Stimulated activated CD4-positive, alpha-beta T cell treated with anti-CD3 and anti-CD28 coated beads, Interleukin-12 subunit alpha, Interleukin-12 subunit beta, amount 100 ng/mL, for 48 hours (primary cell): ENCODE results near the gene MPO.

Source experiments
- DNase-seq, 3 donors: peaks; one replicate each; pipeline ENCODE4 v3.0.0-alpha.2; 2020; ENCODE audit warnings: low read depth in 2 of 3, low spot score in 1 of 3

Gene MPO

DNA sequence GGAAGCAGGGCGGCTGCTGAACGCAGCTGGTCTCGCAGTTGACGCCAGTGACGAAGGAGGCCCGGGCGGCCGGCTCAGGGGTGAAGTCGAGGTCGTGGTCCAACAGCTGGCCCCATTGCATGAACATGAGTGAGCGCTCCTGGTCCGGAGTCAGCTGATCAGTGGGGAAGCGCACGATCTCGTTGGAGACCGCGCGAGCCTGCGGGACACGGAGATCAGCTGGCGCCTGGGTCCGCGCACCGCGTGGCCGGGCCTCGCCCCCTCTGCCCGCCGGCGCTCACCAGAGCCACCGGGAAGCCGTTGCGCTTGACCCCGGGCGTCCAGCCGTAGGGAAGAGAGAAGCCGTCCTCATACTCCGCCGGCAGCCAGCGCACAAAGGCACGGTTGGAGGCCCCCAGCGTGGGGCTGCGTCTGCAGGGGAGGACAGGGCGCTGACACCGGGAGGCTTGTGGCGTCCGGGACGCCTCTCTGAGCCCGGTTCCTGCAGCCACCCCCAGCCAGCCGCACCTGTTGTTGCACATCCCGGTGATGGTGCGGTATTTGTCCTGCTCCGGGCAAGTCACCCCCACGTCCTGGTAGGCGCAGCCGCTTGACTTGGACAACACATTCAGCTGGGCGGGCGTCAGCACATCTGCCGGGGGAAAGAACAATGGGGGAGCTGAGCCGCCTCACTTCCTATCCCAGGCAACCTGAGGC lies 1.6 kb downstream of the MPO start:
- no peak for DNase-seq

DNA sequence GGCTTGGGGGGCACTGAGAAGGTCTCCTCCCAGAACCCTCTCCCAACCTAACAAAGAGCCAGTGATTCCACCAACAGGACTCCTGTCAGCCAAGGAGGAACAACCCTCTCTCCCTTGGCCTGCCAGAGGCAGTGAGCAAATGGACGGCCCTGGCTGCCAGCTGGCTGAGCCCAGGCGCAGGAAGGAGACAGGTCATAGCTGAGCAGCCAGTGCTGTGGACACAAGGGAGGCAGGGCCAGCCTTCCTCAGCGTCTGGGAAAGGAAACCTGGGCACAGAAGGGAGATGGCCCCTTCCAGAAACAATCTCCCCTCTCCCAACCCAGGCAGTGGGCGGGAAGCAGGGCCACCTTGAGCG lies 2.1 kb downstream of the MPO start:
- no peak for DNase-seq

DNA sequence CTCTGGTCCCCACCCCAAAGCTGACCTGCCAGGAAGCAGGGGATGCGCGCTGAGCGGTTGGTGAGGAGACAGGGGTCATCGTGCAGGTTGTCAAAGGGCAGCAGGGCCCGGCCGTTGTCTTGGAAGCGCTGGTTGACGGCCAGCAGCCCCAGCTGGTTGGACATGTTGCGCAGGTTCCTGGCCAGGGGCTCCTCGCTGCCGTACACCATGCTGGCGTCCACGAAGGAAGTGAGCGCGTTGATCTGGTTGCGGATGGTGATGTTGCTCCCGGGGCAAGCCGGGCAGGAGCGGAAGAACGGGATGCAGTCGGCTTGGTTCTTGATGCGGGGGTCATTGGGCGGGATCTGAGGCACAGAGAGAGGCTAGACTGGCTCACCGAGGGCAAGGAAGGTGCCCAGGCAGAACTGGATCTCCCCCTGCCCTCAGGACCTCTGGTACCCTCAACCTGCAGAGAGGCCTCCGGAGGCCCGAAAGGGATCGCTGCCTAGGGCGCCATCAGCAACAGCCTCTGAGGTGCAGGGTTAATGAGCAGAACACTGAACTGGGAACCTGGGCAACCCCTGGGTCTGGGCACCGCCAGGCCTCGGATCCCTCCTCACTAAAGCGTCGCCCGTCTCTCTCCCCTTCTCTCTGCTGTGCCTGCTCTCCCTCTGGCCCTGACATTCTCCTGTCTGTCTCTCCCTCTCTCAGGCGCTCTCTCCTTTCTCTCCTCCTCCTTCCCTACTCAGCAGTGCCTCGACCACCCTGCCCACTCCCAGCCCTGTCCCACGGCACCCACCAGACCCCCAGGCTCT lies 2.7 kb downstream of the MPO start:
- DNase-seq = no peak

DNA sequence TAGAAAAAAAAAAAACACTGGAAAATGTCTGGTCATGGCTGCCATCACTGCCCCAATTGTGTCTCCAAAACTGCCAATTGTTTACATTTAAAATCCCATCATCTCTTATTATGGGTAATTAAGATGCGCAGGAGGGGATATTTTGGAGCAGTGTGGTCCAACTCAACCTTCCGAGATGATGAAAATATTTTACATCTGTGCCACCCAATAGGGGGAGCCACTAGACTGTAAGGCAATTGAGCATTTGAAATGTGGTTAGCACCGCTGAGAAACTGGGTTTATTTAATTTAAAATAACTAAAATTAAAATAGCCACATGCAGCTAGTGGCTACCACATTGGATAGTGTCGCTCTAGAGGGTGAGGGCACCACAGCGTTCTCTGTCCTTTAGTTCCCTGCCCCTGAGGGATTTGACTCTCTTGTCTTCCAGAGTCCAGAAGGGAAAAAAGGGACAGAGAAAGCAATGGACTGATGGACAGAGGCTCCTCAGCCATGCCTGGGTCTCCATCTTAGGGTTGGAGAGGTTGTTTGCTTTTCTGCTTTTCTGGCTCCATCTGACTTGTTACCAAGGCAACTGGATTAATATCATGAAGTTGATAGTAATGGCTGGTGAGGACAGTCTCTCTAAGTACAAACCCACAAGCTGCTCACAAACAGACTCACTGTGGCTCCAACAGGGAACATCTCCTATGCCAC lies 3.5 kb downstream of the MPO start:
- DNase-seq = peak in 1 of 3 donors; percentile 8

DNA sequence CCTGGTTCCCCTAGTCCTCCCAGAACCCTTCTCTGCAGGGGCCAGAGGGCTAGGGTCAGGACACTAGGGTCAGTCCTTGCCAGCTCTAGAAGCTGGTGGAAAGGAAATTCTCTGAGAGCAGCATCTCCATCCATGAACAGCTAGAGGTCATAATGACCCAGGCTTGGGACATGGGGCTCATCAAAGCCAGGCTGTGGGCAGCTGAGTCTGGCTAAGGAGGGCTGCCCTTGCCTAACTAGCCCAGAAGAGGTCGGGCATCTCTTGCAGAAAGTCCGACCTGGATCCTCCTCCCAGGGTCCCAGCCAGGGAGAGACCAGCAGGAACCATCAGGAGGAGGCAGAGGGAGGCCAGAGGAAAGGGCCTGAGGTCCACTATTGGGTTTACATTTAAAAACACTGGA lies 4.3 kb downstream of the MPO start:
- no peak for DNase-seq

DNA sequence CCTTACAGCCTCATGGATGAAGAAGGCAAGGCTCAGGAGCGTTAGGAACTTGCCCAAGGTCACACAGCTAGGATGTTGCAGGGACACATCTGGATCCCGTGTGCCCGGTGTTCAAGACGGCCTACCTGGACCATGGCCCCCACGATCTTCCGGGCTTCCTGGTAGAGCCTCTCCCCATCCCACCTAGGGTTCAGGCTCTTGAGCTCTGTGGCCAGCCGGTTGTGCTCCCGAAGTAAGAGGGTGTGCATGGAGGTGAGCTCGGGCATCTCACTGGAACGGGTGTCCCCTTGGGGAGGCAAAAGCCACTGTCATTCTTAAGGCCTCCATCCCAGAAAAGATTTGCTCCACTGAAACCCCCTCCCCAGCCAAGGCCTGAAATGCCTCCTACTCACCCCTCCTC lies 5.3 kb downstream of the MPO start:
- no peak for DNase-seq

DNA sequence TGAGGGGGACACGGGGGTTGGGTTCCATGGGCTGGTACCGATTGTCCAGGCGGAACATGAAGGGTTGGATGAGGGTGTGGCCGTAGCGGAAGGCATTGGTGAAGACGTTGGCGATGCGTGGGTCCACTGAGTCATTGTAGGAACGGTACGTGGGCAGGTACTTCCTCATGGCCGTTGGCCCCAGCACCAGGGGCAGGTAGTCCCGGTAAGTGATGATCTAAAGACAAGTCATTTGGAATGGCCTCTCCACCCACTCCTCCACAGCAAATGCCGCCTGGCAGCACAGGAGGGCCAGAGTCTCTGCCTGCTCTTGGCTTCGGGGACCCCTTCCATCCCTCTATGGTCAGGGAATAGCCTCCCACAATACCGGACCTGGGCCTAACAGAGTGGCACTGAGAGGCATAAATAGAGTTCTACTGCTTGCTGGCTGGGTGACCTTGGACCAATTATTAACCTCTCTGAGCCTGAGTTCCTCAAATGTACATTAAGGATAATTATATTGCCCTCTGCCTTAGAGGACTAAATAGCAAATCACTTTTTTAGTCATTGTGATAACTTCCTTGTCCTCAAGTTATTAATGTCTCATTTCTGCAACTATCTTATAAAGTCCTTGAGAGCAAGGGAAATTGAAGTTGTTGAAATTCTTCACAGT lies 7.2 kb downstream of the MPO start:
- DNase-seq = no peak

DNA sequence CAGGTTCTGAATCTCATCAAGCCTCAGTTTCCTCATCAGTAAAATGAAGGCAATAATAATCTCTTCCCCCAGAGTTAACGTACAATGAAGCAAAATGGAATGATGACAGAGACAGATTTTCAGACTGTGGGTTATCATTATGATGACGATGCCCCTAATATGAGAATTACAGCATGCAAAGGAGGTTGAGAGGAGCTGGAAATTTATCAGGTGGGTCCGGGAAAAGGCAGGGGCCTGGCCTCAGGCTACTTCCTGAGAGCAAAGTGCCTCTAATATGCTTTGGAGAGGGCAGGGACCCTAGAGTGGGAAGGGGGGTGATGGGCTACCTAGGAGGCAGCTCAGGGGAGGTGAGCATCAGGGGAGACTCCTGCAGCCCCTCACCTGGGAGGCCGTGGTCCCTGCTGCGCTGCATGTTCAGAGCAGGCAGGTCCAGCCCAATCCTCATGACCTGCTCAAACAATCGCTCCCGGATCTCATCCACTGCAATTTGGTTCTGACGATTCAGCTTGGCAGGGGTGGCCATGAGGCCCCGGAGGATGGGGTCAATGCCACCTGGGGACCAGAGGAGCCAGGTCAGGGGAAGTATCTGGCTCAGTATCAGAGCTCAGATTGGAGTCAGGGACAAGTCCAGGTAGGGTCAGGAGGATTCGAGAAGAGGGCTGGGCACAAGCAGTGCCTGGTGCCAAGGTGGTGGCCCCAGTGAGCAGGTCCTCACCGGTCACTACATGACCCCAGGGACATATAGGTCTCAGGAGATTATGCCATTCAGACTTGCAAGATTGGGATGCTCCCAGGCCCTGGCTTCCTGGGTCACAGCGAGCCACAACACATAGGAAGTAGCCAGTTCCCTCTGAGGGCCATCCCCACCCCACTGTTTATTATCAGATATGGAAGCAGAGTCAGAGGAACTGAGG lies 8.1 kb downstream of the MPO start:
- no peak for DNase-seq

DNA sequence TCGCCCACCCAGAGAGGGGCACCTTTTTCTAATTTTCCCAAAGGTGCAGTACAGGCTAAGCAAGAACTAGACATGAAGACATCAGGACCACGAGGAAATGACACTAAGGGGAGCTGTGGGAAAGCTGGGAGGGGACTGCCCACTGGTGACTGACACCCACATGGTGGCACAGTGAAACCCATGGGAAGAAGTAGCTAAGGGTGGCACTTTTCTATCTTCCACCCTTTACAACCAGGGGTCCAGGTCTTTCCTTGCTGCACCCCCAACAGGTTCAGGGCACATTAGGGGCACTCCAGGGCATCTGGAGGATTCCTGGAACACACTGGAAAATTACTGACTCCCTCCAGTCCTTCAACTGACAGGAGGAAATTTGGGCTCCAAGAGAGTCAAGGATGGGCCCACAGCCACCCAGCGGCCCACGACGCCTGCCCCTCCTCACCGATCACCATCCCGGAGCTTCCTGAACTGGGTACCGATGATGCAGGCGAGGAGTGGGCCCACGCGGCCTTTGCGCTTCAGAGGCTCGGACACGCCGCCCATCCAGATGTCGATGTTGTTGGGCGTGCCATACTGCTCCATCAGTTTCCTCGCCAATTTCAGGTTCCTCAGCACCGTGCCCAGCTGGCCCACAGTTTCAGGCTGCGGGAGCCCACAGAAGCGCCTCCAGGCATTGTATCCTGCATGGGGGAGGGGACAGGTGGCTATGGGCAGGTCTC lies 9.4 kb downstream of the MPO start:
- DNase-seq = no peak

DNA sequence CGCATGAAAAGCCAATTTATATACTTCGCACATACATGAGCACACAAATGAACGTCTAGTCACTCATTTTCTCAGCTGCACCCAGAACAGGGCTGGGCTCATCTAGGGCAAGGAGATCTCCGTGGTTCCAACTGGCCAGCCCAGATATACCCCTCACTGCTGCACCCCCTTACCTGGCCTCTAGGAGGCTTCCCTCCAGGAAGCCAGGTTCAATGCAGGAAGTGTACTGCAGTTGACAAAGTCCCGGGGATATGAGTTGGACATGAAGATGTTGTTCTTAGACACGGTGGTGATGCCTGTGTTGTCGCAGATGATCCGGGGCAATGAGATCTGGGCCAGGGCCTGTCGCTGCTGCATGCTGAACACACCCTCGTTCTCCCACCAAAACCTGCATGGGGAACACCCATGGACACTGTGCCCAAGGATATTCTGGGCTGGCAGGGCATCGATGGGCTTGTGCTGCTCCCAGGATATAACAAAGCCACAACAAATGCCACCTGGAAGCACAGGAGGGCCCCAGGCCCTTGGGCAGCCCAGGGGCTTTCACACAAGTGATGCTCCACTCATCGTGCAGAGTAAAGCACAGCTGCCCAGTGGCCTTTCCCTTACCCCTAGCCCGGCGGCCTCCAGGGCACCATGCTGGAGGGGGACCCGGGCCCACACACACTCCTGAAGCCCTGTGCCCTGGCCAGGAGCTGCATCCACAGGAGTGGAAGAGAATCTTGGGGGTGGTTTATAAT lies 10.1 kb downstream of the MPO start:
- DNase-seq = no peak

DNA sequence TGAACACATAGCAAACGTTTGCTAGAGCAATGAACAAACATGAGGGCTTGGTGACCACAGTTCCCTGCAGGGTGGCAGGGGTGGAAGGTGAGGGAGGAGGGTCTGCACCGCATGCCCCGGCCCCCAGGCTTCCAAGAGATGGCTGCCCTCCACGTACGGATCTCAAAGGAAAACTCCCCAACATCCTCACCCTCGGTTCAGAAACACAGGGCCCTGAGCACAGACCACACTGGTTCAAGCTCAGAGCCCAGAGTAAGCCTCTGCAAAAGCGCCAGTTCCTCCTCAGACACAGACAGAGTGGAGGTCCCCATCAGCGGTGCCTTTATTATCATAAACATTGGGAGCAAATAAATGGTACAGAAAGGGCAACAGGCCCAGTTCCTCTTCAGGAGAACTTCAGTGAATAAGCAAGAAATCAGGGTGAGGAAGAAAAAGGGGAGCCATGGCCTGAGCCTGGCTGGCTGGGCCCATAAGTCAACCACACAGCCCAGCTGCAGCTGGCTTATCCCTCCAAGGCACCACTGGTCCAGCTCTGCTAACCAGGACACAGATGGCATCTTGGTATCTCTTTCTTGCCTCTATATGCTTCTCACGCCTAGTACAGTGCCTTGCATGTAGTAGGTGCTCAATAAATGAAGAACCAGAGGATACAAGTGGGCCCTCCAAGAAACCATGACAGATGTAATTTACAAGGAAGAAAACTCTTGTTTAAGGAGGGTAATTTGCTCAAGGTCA lies 11.0 kb downstream of the MPO start:
- no peak for DNase-seq

DNA sequence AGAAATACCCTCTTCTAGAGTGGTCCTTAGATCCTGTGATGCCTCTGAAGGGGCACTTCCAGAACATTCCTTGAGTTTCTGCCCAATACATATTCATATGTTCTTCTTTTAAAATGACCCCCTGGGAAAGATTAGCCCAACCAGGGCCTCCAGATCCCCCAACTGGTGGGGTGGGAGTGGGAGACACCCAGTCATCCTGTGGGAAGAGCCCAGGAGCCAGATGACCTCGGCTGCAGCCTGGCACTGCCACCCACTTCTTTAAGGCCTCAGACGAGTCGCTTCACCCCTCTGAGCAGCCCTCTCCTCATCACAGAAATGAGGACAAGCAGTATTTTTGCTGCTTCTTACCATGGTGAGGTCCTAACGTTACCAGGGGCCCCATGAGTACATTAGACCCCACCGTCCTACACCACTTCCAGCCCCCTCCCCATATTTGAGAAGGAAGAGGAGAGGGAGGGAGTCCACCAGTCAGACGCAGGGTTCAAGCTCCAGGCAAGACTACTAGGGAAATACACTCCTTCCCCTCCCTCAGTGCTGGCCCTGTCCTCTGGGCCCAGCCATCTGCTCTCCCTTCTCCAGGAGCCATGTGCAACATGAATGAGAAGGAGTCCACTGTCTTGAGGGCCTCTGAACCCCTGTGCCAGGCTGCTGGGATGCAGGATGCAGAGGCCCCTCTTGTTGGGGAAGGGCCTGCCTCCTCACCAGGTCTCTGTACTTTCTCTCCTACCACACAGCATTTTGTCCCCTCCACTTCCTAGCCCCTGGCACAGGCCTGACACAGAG lies 11.8 kb downstream of the MPO start:
- no peak for DNase-seq

DNA sequence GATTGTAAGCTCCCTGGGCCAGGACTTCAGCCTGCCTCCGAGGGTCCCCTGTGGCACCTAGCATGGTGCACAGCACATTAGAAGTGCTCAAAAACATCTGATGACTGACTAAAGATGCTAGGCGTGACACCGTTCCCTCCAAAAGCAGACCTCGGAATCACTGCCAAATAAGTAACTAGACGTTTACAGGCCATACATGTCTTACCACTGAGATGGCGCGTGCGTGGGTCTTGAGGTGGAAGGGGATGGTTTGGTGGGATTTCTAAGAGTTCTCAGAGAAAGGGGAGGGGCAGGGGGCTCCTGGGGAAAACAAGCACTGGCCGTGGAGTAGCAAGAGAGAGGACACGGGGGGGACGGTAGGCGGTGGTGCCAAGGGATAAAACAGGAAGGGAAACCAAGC lies 12.4 kb downstream of the MPO start:
- DNase-seq = no peak

DNA sequence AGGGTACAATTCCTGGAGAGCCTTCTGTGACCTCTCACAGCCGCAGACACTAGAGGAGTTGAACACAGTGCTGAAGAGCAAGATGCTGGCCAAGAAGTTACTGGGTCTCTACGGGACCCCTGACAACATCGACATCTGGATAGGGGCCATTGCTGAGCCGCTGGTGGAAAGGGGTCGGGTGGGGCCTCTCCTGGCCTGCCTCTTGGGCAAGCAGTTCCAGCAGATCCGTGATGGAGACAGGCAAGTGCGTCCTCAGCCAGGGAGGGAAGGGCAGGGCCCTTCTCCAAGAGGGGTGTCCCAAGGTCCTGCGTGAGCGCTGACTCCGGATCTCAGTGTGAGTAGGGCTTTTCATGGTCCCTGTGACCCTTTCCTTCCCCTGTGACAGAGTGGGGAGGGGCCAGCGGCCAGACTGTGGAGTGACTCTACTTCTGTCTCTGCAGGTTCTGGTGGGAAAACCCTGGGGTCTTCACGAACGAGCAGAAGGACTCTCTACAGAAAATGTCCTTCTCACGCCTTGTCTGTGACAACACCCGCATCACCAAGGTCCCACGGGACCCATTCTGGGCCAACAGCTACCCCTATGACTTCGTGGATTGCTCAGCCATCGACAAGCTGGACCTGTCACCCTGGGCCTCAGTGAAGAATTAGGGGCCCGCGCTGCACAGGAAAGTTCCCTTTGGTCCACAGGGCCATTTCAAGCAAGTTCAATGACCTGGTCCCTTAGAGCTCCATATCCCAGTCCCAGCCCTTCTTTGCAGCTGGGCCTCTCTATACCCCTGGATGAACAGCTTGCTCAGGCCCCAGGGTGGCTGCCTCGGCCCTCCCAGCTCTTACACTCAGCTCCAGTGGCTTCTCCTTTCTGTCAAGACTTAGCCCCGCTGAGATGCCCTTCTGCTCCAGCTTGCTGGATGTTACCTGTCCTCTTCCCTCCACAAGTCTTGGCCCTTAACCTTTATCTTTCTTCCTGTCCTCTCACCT lies 13.1 kb downstream of the MPO start:
- no peak for DNase-seq

DNA sequence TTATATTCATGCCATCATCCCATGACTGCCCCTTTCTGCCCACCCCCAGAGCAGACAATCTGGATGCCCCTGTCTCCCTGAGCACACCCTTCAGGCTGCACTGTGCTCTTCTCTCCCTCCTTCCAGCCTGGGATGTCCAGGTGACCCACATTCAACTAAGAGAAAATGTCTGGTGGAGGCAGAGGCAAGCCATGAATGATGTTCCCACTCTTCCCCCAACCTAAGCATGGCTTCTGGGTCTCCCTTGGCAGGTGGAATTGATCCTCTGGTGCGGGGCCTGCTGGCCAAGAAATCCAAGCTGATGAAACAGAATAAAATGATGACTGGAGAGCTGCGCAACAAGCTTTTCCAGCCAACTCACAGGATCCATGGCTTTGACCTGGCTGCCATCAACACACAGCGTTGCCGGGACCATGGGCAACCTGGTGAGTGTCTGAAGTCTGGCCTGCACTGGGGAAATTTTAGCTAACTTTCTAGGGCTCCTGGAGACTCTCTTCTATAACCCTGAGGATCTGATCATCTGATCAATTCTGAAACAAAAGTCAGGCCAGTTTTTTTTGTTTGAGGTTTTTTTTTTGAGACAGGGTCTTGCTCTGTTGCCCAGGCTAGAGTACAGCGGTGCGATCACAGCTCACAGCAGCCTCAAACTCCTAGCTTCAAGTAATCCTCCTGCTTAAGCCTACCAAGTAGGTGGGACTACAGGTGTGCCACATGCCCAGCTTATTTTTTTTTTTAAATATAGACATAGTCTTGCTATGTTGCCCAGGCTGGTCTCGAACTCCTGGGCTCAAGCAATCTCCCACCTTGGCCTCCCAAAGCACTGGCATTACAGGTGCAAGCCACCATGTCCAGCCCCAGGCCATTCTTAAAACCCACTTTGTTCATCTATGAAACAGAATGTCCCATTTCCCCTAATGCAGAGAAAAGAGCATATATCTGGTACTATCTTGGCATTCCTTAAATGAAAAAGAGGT lies 14.5 kb downstream of the MPO start:
- DNase-seq = no peak

DNA sequence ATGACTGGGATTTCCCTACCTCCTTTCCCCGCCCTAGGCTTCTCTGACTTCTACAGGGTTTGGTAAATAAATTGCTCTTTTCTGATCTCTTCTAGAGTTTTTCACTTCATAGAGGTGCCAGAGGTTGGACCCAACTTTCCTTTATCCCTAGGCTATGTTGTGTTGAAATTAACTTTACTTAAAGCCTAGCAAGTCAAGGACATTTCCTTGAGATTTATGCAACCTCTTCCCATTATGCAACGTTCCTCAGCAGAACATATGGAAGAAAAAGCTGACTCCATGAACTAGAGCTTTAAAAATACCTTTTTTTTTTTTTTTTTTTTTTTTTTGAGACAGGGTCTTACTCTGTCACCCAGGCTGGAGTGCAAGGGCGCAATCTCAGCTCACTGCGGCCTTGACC lies 15.5 kb downstream of the MPO start:
- DNase-seq = no peak
